Neuronal stem cell (in vitro differentiated cells): Measurements from ENCODE around the gene CD300LD.
"Not testable (repeated sequence)": the region's sequence is repeated elsewhere in the genome, so short reads cannot be mapped to it uniquely, and the experiment has no call there.

Source experiments
- DNase-seq: peaks from one replicate; pipeline ENCODE4 v3.0.0-alpha.2; 2013; ENCODE audit warnings: low spot score
- H2AFZ ChIP-seq: one replicate; pipeline ENCODE4 v1.6.1; 2013; ENCODE audit warnings: mild to moderate bottlenecking, low read length, inconsistent platforms
- H2AK5ac ChIP-seq: 2 replicates; pipeline ENCODE4 v1.6.1; 2013; ENCODE audit warnings: low read depth, mild to moderate bottlenecking, inconsistent platforms, low read length, moderate library complexity, mixed read lengths
- H2BK120ac ChIP-seq: 2 replicates; pipeline ENCODE4 v1.6.1; 2013; ENCODE audit warnings: low read depth, mild to moderate bottlenecking, inconsistent platforms, low read length, moderate library complexity, mixed read lengths
- H2BK12ac ChIP-seq: one replicate; pipeline ENCODE4 v1.6.1; 2013; ENCODE audit warnings: low read length, inconsistent platforms
- H2BK15ac ChIP-seq: 2 replicates; pipeline ENCODE4 v1.6.1; 2013; ENCODE audit warnings: mild to moderate bottlenecking, low read length, inconsistent platforms, mixed read lengths
- H2BK5ac ChIP-seq: one replicate; pipeline ENCODE4 v1.6.1; 2013; ENCODE audit warnings: inconsistent platforms, mild to moderate bottlenecking, low read length, moderate library complexity
- H3K14ac ChIP-seq: one replicate; pipeline ENCODE4 v1.6.1; 2013; ENCODE audit warnings: low read length, inconsistent platforms
- H3K18ac ChIP-seq: 2 replicates; pipeline ENCODE4 v1.6.1; 2013; ENCODE audit warnings: low read length, inconsistent platforms
- H3K23ac ChIP-seq: 2 replicates; pipeline ENCODE4 v1.6.1; 2013; ENCODE audit warnings: low read depth, mild to moderate bottlenecking, mixed read lengths, low read length, inconsistent platforms; ENCODE audit not compliant: poor library complexity
- H3K27ac ChIP-seq: replicated peaks from 3 replicates; pipeline ENCODE4 v1.5.1; 2013; ENCODE audit warnings: low read length, inconsistent platforms
- H3K27me3 ChIP-seq, 3 experiments: 2 replicates each; pipeline ENCODE4 v1.6.1; 2013; ENCODE audit warnings: low read length in 3 of 3, mild to moderate bottlenecking in 2 of 3, inconsistent platforms in 1 of 3, low read depth in 1 of 3, mixed read lengths in 1 of 3, moderate library complexity in 1 of 3; ENCODE audit not compliant: control insufficient read depth in 3 of 3, insufficient read depth in 3 of 3
- H3K36me3 ChIP-seq, 2 donors: replicated peaks in 1 of 2; 2 replicates each; pipeline ENCODE4 v1.6.1; 2013; ENCODE audit warnings: low read length in 2 of 2; ENCODE audit not compliant: control insufficient read depth in 2 of 2, insufficient read depth in 2 of 2
- H3K4ac ChIP-seq: 2 replicates; pipeline ENCODE4 v1.6.1; 2013; ENCODE audit warnings: inconsistent platforms, mild to moderate bottlenecking, low read length, moderate library complexity
- H3K4me1 ChIP-seq, 2 donors: 1 replicate in 1 of 2; 2 replicates in 1 of 2; pipeline ENCODE4 v1.6.1; 2013; ENCODE audit warnings: low read length in 2 of 2, low read depth in 1 of 2; ENCODE audit not compliant: control insufficient read depth in 2 of 2, insufficient read depth in 1 of 2
- H3K4me2 ChIP-seq: one replicate; pipeline ENCODE4 v1.6.1; 2013; ENCODE audit warnings: mild to moderate bottlenecking, low read length, inconsistent platforms; ENCODE audit not compliant: insufficient read depth, poor library complexity, severe bottlenecking
- H3K4me3 ChIP-seq, 2 donors: 2 replicates each; pipeline ENCODE4 v1.5.1; 2013; ENCODE audit warnings: low read length in 2 of 2, mild to moderate bottlenecking in 2 of 2, inconsistent platforms in 1 of 2, moderate library complexity in 1 of 2
- H3K79me1 ChIP-seq: one replicate; pipeline ENCODE4 v1.6.1; 2013; ENCODE audit warnings: low read depth, mild to moderate bottlenecking, inconsistent platforms, low read length, moderate library complexity
- H3K9ac ChIP-seq: one replicate; pipeline ENCODE4 v1.6.1; 2013; ENCODE audit warnings: mild to moderate bottlenecking, low read depth, low read length, inconsistent platforms; ENCODE audit not compliant: poor library complexity
- H3K9me3 ChIP-seq, 2 donors: replicated peaks in 1 of 2; 2 replicates each; pipeline versions ENCODE3 to v1.6.1; 2013; ENCODE audit warnings: low read length in 2 of 2, mild to moderate bottlenecking in 2 of 2, inconsistent platforms in 1 of 2, low read depth in 1 of 2, mixed read lengths in 1 of 2, moderate library complexity in 1 of 2; ENCODE audit not compliant: control insufficient read depth in 2 of 2, insufficient read depth in 1 of 2
- H4K8ac ChIP-seq: one replicate; pipeline ENCODE4 v1.6.1; 2013; ENCODE audit warnings: low read depth, mild to moderate bottlenecking, inconsistent platforms, low read length, moderate library complexity
- H4K91ac ChIP-seq: one replicate; pipeline ENCODE4 v1.6.1; 2013; ENCODE audit warnings: low read length, low read depth, mild to moderate bottlenecking, inconsistent platforms; ENCODE audit not compliant: poor library complexity
- WGBS, 2 donors: extraction: QIAGEN DNeasy Blood & Tissue Kit; methylation state at CpG; one replicate each; pipeline ENCODE4 v1.1.7; 2013; ENCODE audit warnings: missing lambda C conversion rate in 2 of 2, mixed read lengths in 1 of 2; ENCODE audit not compliant: insufficient read length in 2 of 2, insufficient replicate concordance in 1 of 2; ENCODE audit errors: extremely low coverage in 2 of 2; 5-methylcytosine and 5-hydroxymethylcytosine counted together

CD300LD gene

DNA sequence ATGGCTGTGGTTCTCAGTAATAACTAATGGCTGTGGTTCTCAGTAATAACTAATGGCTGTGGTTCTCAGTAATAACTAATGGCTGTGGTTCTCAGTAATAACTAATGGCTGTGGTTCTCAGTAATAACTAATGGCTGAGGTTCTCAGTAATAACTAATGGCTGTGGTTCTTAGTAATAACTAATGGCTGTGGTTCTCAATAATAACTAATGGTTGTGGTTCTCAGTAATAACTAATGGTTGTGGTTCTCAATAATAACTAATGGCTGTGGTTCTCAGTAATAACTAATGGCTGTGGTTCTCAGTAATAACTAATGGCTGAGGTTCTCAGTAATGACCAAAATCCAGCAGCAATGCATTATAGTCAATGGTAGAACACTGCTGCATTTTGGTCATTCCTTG, 18.4 kb downstream of the CD300LD start:
- H3K23ac ChIP-seq, H3K4me3 ChIP-seq, H3K4ac ChIP-seq, H3K4me1 ChIP-seq, H4K8ac ChIP-seq, H3K79me1 ChIP-seq, H2BK120ac ChIP-seq, H3K9me3 ChIP-seq, H3K9ac ChIP-seq, DNase-seq, H3K14ac ChIP-seq, H2AFZ ChIP-seq, H2BK5ac ChIP-seq, H2AK5ac ChIP-seq, H3K4me2 ChIP-seq, H2BK15ac ChIP-seq, H3K27ac ChIP-seq, H3K18ac ChIP-seq, H3K36me3 ChIP-seq, H3K27me3 ChIP-seq, H2BK12ac ChIP-seq, H4K91ac ChIP-seq: not testable (repeated sequence)

DNA sequence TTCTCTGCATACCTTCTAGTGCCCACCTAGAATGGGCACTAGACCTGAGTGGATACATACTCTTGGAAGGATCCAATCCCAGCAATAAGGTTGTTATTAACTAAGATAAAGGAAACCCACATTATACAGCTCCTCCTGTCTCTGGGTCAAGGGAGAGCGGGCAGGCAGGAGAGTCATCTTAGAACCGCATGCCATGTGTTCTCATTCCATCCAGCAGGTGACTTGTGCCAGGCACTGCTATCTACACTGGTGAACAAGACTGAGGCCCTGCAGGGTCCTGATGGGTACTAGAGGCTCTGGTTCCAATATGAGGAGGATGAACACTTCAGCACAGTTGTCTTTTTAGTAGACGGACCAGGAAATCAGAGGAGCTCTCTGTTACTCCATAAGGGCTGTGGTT, 18.9 kb downstream of the CD300LD start:
- Histone ChIP-seq H3K18ac (no peak overlapping the region), H4K8ac (no peak overlapping the region), H2BK15ac (no peak overlapping the region), H3K36me3 (no peaks in the 10 kb centered on the region), H3K27me3 (peaks cover 0 to 5% (median 0%) of the 10 kb centered on the region in 3 experiments), H3K9me3 (no peaks in the 10 kb centered on the region), H3K23ac (no peak overlapping the region), H2BK120ac (no peak overlapping the region), H3K14ac (no peak overlapping the region), H3K4me2 (no peak overlapping the region), H2AFZ (no peak overlapping the region), H2BK12ac (no peak overlapping the region), H3K27ac (no peak overlapping the region), H3K4me1 (no peaks in the 10 kb centered on the region), H2AK5ac (no peak overlapping the region), H4K91ac (no peak overlapping the region), H3K4ac (no peak overlapping the region), H3K4me3 (no peak overlapping the region), H3K9ac (no peak overlapping the region), H2BK5ac (no peak overlapping the region), H3K79me1 (peaks cover 2% of the 10 kb centered on the region)
- DNase-seq = no peak
- no CpG with 5 or more reads among the region's 3 CpGs for WGBS, 2 donors

DNA sequence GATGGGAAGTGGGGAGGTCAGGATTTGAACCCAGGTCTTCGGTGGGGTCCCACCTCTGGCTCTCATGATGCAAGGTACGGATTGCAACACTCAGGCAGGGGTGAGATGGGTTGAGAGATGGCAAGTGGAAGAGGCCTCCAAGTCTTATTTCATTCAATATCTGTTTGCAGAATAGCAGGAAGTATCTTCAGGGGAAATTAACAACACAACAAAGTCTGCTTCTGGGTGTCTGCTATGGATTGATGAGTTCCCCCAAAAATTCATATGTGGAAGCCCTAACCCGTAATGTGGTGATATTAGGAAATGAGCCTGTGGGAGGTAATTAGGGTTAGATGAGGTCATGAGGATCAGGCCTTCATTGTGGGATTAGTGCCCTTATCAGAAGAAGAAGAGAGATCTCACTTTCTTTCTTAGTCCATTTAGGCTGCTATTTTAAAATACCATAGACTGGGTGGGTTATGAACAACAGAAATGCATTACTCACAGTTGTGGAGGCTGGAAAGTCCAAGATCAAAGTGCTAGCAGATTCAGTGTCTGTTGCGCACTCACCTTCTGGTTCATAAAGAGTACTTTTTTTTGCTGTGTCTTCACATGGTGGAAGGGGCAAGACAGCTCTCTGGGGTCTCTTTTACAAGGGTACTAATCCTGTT, 20.3 kb downstream of the CD300LD start:
- Histone ChIP-seq H2AK5ac (no peak overlapping the region), H3K4me1 (no peaks in the 10 kb centered on the region), H2BK12ac (no peak overlapping the region), H3K9me3 (no peaks in the 10 kb centered on the region), H2BK120ac (no peak overlapping the region), H3K27me3 (peaks cover 0 to 5% (median 0%) of the 10 kb centered on the region in 3 experiments), H3K79me1 (peaks cover 2% of the 10 kb centered on the region), H2AFZ (no peak overlapping the region), H3K4ac (no peak overlapping the region), H3K14ac (no peak overlapping the region), H3K4me3 (no peak overlapping the region), H3K18ac (no peak overlapping the region), H4K8ac (no peak overlapping the region), H2BK15ac (no peak overlapping the region), H3K23ac (no peak overlapping the region), H4K91ac (no peak overlapping the region), H2BK5ac (no peak overlapping the region), H3K36me3 (no peaks in the 10 kb centered on the region), H3K4me2 (no peak overlapping the region), H3K27ac (no peak overlapping the region), H3K9ac (no peak overlapping the region)
- no CpG with 5 or more reads among the region's 4 CpGs for WGBS, 2 donors
- no peak for DNase-seq

DNA sequence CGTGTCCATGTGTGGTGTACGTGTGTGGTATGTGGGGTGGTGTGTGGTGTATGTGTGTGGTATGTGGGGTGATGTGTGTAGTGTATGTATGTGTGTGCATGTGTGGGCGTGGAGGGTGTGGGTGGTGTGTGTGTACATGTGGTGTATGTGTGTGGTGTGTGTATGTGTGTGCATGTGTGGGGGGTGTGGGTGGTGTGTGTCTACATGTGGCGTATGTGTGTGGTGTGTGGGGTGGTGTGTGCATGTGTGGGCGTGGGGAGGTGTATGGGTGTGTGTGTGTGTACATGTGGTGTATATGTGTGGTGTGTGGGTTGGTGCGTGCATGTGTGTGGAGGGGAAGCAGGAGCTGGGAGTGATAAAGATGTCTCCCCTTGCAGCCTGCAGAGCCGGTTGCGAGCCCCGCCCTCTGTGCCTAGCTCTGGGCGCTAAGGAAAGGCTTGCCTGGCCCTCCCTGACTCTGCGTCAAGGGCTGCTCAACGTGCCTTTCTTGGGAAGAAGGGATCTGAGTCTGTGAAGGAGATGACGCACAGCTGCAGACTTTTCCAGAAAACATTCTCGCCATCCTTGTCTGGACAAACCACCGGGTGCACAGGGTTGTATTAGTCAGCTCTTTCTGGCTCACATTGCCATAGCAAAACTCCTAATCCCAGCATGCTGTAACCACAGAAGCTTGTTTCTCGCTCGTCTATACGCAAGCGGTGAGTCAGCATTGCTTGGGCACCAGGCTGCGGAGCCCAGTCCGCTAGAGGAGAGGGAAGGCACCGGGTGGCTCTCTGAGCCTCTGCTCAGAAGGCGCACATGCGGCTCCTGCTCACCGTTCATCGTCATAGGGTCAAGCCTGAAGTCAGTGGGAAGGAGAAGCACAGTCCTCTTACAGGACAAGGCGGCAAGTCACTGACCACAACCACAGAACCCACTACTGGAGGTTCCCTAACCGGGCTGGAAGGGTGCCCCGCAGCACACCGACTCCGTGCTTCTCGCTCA, 22.8 kb downstream of the CD300LD start:
- Histone ChIP-seq H3K4ac (no peak overlapping the region), H2AK5ac (no peak overlapping the region), H2BK15ac (no peak overlapping the region), H3K9ac (peak overlapping the region; percentile 46), H2BK12ac (peak overlapping the region; percentile 14), H4K8ac (no peak overlapping the region), H2AFZ (no peak overlapping the region), H3K4me2 (no peak overlapping the region), H3K23ac (peak overlapping the region; percentile 8), H3K4me1 (peaks cover 0 to 1% of the 10 kb centered on the region in 2 donors), H3K4me3 (peak overlapping the region in 1 of 2 donors; percentile 65), H3K14ac (peak overlapping the region; percentile 40), H3K79me1 (peaks cover 2% of the 10 kb centered on the region), H2BK5ac (no peak overlapping the region), H3K18ac (peak overlapping the region; percentile 58), H3K27ac (no peak overlapping the region), H4K91ac (peak overlapping the region; percentile 34), H2BK120ac (no peak overlapping the region), H3K27me3 (peaks cover 0 to 5% (median 0%) of the 10 kb centered on the region in 3 experiments), H3K9me3 (no peaks in the 10 kb centered on the region), H3K36me3 (no peaks in the 10 kb centered on the region)
- WGBS, 2 donors = 100% methylated on average over 5 of the region's 32 CpGs; no CpG with 5 or more reads in 1 of the 2 donors
- no peak for DNase-seq
